Measurements from ENCODE around the gene MAB21L4.

The MAB21L4 gene

DNA sequence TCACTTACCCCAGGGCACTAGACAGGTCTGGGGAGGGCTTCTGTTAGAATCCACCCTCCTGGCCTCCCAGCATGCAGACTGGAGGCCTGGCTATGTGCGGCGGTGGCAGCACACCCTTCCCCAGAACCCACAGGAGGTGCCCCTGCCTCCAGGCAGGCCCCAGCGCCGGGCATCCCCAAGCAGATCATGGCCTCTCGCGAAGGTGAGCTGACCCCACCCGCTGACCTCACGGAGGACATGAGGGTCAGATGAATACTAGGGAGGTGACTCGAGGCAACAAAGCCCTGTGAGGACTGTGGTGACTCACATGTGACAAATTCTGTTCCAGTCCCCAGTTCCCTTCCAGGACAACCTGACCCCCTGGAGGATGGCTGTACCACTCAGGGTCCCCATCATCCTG lies 1.9 kb downstream of the MAB21L4 start:
- no peak for DNase-seq (ENCODE audit: low read depth)

DNA sequence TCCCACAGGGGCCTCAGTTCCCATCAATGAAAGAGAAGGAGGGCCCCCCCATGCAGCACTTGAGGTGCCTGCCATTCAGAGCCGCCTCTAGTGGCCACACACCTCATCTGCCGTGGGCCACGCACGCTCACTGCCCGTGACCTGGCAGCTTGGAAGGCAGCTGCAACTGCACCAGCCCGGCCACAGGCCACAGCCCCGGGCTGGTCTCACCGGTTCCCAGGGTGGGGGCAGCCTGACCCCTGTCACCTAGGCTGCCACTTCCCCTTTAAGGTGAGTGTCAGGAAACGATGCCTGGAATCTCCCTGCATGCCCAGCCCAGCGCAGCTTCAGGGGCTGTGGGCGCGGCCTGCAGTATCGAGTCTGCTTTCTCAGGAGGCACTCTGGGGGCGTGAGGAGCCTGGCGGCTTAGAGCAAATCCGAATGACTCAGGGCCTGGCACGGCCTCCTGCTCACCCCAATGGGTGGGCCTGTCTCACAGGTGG lies 2.6 kb downstream of the MAB21L4 start:
- DNase-seq (ENCODE audit: low read depth): peak; percentile 53

DNA sequence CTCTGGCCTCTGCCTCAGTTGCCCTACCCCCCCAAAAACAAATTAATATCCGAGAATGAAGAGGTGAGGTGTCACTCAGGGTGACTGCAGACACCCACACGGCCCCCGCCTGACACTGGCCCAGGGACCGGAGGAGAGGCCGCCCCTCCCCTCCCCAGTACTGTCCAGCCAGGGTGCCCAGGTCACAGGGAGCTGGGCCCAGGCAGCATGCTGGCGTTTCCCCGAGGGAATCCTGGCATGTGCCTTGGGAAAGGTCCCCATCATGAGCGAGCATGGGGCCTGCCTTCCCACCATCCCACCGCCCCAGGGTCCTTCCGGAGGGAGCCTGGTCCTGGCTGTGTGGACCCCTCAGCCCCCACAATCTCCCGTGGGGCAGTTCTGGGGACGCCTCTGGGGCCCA lies 3.0 kb downstream of the MAB21L4 start:
- no peak for DNase-seq (ENCODE audit: low read depth)

DNA sequence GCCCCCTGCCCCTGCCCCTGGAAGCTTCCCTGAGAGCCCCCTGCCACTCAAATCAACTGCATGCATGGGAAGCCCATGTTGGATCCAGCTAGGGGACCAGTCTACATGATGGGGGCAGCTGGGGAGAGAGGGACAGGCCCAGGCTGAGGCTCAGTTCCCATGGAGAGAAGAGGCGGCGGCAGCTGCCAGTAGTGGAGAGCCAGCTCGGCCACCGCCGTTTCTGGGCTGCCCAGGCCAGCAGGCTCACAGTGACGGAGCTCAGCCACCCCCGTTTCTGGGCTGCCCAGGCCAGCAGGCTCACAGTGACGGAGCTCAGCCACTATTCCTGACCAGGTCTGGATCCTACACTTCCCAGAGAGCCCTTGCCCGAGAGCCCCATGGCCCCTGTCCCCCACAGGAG lies 3.6 kb downstream of the MAB21L4 start:
- DNase-seq (ENCODE audit: low read depth): no peak

DNA sequence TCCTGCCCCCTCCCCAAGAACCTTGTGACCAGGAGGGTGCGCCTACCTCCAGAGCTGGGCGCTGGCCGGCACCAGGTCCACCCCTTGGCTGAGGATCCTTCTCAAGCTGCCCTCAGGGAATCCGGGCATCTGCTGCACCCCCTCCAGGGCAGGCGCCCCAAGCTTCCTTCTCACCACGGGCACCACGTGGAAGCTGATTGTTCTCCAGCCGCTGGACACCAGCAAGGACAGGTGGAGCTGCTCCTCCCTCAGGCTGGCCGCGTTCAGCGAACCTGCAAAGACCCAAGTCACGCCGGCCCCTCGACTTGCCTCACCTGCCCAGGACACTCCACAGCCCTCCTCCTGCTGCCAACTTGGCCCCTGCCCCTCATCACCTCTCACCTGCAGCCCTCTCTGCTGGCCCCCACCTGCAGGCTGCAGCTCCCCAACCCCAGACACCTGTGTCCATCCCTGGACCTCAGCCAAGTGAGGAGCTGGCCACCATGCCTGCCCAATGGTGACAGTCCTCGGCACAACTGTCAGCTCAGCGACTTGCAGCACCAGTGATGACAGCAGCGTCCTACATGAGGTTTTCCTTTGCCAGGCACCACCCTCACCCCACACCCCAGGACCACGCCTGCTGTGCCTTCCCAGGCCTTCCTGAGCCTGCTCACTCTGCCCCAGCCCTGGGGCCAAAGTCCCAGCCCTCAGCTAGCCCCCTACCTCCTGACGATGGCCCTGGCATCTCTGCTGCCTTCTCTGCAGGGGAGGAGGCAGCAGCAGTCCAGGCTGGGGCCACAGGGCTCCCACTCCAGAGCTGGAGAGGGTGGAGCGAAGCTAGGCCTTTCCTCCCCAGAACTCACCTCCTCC lies 4.2 kb downstream of the MAB21L4 start:
- no peak for DNase-seq (ENCODE audit: low read depth)

DNA sequence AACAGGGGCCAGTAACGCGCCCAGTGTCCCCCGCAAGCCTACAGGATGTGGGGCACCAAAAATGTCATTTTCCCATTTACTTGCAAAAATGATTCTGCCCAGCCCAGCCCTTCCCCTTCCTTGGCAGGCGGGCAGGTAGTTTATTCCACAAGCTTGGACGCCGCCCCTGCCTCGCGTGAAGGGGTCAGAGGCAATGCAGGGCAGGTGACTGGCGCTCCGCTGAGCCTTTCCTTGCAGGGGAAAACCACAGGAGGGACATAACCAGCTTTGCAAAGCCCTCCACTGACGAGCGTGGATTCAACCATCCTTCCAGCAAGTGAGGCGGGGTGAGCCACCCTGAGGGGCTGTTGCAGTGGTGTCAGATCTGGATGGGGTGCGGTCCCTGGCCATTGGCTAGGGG lies 5.3 kb downstream of the MAB21L4 start:
- DNase-seq (ENCODE audit: low read depth): no peak

DNA sequence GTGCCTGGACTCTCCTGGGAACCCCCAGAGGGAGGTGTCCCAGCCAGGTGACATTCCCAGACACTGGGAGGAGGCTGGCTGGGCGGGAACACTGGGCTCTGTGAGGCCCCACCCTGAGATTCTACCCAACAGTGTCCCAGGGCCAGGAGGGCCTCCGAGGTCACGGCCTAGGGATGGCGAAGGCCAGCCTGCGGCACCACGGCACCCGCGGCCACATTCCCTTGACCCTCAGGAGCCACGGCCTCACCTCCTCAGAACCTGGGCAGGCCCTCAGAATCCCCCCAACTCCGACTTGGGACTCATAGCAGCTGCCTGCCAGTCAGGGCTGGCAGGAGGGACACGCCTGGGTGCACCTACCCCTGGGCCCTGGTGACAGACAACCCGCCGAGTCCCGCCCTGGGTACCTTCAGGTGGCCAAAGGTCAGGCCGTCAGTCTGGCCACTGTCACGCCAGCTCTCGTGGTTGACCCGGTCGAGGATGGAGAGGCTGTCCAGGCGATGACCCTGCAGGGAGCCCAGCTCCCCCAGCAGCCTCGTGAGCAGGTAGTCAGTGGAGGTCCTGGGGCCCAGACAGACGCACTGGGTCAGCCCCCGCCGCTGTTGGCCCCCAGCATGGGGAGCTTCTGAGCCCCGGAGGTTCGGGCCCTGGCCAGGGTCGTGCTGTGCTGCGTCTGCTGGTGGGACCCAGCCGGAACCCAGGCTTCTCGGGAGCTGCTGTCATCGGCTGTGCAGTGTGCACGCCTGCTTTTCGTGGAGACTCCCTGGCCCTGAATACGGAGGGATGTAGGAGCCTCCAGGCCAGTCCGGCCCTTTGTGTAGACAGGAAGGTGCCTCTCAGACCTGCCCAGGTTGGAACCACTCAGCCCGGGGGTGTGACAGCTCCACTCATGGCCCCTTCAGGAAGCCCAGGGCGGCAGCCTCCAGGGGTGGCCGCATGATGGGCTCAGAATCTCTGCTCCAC lies 6.1 kb downstream of the MAB21L4 start:
- DNase-seq (ENCODE audit: low read depth): no peak

DNA sequence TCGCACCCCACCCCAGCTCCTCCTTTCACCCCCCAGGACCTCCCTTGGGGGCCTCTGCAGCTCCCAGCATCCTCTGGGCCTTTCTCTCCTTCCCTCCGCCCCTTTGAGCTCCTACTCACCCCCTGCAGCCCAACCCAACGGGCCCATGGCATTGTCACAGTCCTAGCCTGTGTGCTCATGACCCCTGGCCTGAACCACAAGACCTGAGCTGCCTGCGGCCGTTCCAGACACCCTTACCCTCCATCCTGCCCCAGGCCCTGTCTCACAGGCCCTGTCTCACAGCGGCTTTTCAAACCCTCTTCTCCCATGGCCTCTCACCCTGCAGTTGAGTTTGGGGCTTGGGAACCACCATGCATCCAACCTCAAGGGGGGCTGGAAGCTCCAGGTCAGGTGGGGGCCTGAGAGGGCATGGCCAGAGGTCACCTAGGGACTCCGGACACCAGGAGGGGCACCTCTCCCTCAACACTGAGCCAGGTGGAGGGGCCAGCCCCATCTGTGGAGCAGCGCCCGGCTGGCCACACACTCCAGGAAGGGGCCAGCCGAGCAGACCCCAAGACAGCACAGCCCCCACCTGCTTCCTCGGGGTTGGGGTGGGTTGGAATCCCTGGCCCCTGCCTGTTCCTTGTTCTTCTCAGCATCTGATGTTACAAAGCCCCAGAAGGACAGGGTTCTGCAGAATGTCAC lies 6.9 kb downstream of the MAB21L4 start:
- no peak for DNase-seq (ENCODE audit: low read depth)

DNA sequence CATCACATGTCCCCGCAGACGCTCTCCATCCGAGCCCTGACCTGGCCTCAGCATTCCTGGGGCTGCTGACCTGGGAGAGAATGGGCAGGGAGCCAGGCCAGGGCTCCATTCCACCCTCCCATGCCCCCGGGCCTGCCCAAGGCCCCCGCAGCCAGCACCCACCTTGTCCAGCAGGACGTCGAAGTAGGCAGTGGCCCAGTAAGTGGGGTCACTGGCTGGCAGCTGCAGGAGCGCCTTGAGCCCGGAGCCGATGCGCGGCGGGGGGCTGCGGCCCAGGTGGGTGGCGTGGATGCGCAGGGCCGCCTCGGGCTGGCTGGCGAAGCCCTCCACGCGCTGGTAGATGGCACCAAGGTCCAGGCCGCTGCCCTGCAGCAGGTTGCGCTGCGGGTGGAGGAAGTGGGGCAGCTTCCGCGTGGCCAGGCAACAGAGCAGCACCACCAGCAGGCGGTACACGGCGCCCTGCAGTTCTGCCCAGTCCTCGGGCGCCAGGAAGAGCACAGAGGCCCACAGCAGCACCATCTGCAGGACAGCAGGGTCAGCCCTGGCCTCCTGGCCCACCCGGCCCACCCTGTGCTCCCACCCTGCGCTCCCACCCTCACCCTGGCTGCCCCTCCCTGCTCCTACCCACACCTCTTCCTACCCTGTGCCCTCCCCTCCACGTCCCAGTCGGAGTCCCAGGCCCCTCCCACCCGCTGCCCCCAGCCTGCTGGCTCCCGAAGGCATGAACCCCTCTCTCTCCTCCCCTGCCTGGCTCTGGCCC lies 7.6 kb downstream of the MAB21L4 start:
- DNase-seq (ENCODE audit: low read depth): no peak

DNA sequence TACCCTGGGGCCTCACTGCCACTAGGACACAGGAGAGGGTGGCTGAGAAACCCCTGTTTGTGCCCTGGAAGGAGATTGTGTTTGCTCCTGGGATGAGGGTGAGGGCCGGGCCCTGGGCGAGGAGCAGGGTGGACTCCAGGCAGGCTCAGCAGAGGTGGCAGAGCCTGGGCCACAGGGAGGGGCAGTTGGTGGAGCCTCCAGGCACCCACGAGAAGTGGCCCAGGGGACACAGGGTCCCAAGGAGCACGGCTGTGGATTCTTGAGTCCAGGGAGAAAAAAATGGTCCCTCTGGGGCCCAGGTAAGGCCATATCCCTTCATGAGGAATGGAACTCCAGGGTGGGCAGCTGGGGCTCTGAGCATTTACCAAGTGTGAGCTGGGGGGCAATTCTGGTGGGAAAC lies 8.3 kb downstream of the MAB21L4 start:
- no peak for DNase-seq (ENCODE audit: low read depth)

DNA sequence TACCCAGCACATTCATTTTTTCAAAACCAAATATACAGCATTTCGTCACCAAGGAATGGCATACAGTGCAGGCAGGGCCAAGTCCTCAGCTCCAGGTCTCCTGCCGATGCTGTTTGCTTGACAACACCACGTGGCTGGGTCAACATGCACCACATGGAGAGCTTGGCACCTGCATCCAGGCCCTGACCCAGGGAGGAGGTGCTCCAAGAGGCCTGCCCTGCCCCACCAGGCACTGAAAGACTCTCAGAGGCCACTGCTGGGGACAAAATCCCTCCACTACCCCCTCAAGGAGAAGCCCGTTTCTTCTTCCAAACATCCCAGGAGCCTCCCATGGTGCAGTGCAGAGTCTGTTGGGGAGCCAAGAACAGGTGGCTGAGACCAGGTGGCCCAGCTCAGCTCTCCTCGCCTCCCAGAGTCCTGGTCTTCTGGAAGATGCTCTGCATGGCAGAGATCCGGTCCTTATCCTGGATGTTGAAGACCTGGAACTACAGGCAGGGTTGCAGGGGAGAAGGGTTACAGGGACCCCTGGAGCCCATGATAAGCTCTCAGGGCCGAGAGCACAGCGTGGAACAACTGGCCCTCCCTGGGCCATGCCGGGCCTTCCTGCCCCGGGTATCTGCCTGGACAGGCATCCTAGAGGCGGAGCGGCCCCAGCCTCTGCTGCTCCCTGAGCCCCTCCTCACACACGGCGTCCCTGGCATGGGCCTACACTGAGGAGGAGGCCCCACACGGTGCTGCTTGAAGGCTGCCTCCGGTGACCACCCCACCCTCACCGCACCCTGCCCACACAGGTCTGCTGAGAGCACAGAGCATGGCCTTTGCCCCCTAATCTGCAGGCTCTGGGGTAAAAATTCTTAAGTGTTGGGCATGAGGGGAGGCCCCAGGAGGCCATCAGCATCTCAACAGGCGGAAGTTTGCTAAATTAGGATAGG lies 9.0 kb downstream of the MAB21L4 start:
- DNase-seq (ENCODE audit: low read depth): no peak

DNA sequence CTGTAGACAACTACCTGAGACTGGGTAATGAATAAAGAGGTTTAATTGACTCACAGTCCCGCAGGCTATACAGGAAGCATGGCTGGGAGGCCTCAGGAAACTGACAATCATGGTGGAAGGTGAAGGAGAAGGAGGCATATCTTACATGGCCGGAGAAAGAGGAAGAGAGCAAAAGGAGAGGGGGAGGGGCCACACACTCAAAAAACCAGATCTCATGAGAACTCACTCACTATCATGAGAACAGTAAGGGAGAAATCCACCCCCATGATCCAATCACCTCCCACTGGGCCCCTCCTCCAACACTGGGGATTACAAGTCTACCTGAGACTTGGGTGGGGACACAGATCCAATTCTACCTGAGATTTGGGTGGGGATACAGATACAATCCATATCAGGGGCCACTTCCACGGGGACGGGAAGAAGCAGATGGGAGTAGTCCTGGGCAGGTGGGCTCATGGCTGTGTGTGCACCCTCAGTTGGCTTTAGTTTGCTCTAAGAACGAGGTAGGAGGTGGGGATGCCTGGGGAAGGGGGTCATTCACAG lies 9.9 kb downstream of the MAB21L4 start:
- DNase-seq (ENCODE audit: low read depth): no peak

DNA sequence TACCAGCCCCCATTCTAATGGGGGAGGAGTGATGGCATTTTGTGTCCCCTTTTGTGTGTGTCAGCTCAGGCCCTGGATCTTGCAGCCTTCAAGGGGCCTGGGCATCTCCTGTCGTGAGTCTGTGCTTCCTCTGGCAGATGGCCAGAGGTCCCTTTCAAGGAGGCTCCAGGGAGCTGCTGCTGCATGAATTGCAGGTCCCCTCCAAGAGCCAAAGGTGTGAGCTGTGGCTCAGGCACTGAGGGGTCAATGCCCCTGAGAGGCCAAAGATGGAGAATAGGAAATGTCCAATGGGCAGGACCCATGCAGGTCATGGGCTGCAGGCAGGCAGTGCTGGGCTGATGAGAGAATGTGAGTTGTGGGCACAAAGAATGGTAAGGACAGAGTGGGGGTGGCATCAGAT lies 10.4 kb downstream of the MAB21L4 start:
- DNase-seq (ENCODE audit: low read depth): no peak

DNA sequence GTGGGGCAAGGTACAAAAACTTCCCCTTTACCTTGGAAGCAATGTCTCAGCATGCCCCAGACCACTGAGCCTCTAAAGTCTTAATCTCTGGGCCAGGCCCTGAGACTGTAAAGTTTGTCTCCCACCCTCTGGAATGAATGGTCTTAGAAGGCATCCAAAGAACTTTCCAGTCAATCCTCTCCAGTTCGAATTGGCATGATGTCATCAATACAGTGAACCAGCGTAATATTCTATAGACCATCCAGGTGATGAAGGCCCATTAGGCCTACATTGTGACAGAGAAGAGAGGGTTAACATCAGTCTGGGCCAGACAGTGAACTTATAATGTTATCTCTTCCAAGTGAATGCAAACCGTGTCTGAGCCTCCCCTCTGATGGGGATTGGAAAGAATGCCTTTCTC lies 11.2 kb downstream of the MAB21L4 start:
- no peak for DNase-seq (ENCODE audit: low read depth)

DNA sequence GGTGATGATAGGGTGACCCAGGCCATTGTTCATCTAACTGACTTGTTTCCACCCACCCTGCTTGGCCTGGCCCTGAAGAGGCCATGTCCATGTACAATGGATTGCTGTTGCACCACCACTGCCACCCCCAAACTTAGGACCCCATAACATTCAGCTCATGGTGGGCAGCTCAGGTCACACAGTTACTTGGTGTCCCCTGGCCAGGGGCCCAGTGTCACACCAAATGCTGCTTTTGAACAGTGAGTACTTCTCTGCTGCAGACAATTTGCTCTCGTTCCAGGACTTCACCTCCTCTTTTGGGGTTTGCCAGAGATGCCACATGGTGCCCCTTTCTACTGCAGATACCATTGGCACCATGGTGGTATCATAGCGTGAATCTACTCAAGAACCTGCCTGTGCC lies 11.7 kb downstream of the MAB21L4 start:
- no peak for DNase-seq (ENCODE audit: low read depth)

DNA sequence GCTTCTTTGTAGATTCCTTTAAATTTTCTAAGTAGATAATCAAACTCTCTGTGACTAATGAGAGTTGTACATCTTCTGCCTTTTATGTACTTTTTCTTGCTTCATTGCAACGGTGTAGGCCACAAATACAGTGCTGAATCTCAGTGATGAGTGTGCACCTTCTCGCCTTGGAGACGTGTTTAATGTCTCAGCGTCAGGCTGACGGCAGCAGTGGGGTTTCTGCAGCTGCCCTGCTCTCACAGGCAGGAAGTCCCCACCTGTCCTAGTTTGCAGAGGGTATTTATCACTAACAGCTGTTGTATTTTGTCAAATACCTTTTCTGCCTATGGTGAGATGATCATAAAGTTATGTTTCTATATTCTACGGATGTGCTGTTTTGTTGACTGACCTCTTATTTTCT lies 14.0 kb downstream of the MAB21L4 start:
- no peak for DNase-seq (ENCODE audit: low read depth)

DNA sequence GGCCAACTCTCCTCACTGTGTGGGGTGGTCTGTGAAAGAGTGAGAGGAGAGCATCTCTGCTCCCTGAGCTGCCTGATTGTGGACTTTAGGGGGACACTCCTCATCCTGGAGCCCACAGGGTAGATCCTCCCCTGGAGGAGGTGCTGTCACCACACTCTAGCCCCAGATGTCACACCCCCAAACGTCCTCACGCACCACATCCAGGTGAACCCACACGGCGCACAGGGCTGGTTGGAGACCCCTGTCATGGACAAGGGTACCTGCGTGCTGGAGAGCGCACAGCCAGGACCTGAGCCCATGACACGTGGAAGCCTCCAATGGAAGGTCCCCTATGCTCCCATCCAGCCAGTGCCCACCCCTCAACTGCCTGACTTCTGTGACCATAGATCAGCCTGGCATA lies 16.9 kb downstream of the MAB21L4 start:
- no peak for DNase-seq (ENCODE audit: low read depth)

DNA sequence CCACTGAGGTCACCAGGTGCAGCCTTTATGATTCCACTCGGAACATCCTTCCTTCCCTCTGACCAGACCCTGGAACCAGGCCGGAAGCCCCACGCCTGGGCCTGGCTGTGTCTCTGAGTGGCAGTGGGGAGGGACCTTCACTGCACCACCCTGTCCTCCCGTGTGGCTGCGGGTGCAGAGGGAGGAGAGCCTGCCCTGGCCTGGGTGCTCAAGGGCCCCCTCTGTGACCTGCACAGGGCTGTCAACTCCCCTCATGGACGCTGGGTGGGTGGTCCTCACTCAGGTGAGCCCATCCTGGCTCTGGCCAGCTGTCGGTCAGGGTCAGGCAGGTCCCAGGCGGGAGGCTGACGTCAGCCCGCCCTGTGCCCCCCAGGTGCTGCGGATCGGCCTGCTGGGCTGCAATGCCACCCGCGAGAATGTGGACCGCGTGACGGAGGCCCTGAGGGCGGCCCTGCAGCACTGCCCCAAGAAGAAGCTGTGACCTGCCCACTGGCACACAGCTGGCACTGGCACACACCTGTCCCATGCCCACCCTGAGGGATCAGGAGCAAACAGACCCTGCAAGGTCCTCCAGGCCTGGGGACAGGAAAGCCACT lies 17.5 kb downstream of the MAB21L4 start:
- DNase-seq (ENCODE audit: low read depth): no peak

DNA sequence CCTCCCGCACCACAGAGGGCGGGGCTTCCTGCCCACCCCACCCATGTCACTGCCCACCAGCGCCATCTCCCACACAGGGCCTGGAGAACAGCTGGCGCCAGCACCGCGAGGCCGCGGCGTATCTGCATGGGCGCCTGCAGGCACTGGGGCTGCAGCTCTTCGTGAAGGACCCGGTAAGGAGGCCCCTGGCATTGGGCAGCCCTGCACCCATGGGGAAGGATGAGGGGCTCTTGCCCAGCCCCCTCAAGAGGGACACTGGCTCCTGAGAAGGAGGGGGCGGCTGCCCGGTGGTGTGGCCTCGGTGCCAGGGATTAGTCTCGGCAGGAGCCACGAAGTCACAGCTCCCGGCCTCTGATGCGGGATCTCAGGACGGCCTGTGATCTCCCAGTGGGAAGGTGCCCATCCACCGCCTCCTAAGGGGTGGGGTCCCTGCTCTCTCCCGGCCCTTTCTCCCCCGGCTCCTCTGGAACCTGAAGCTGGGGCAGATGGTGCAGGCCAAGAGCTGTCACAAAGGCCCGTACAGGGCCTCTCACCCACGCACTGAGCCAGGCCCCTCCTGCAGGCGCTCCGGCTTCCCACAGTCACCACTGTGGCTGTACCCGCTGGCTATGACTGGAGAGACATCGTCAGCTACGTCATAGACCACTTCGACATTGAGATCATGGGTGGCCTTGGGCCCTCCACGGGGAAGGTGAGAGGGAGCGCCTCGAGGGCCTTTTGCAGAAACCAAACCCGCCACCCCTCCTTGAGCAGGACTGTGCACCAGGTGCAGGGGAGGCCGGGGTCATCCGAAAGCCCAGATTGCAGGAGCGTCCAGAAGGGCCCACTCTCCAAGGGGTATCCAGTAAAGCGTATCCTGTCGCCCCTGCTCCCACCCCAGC lies 18.3 kb downstream of the MAB21L4 start:
- DNase-seq (ENCODE audit: low read depth): no peak

Measured in stimulated activated CD4-positive, alpha-beta T cell treated with anti-CD3 and anti-CD28 coated beads, Interleukin-2, amount 100 ng/mL, for 4 hours (primary cell).